Keratinocyte (primary cell): ENCODE data around the gene ROR2.

Experiments used
- EZH2 ChIP-seq: IDR thresholded peaks from one replicate; pipeline ENCODE4 v1.6.1; 2012; ENCODE audit warnings: inconsistent platforms, mild to moderate bottlenecking, low read length, moderate library complexity
- TF ChIP-seq, protein P1 (sequence below), 3 experiments: IDR thresholded peaks in 1 of 3; conservative IDR thresholded peaks in 1 of 3; optimal IDR thresholded peaks in 1 of 3; 2 replicates in 2 of 3; 3 replicates in 1 of 3; pipeline versions ENCODE3 to v1.5.1; 2011; ENCODE audit warnings: low read length in 3 of 3, mild to moderate bottlenecking in 3 of 3, moderate library complexity in 2 of 3, control low read depth in 1 of 3, inconsistent platforms in 1 of 3; ENCODE audit not compliant: insufficient read depth in 2 of 3; ENCODE audit errors: extremely low read depth in 1 of 3

DNA sequence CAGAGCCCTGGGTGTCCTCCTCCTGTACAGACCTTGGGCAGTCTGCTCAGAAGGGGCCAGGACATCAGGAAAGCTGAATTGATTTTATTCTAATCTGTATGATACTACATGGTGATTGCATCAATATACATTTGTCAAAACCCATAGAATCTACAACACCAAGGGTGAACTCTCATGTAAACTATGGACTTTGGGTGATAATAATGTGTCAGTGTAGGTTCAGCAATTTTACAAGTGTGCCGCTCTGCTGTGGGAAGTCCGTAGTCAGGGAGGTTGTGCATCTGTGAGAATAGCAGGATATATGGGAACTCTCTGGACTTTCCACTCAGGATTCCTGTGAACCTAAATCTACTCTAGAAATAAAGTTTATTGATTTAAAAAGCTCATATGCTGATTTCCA, 371.1 kb downstream of the ROR2 start:
- no peak for TF ChIP-seq EZH2
- TF ChIP-seq, protein P1, sequence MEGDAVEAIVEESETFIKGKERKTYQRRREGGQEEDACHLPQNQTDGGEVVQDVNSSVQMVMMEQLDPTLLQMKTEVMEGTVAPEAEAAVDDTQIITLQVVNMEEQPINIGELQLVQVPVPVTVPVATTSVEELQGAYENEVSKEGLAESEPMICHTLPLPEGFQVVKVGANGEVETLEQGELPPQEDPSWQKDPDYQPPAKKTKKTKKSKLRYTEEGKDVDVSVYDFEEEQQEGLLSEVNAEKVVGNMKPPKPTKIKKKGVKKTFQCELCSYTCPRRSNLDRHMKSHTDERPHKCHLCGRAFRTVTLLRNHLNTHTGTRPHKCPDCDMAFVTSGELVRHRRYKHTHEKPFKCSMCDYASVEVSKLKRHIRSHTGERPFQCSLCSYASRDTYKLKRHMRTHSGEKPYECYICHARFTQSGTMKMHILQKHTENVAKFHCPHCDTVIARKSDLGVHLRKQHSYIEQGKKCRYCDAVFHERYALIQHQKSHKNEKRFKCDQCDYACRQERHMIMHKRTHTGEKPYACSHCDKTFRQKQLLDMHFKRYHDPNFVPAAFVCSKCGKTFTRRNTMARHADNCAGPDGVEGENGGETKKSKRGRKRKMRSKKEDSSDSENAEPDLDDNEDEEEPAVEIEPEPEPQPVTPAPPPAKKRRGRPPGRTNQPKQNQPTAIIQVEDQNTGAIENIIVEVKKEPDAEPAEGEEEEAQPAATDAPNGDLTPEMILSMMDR (optimal IDR thresholded peaks at IDR 0.05 in 1 of 3, IDR thresholded peaks at IDR 0.05 in 1 of 3, conservative IDR thresholded peaks at IDR 0.05 in 1 of 3; ENCODE audit: extremely low read depth in 1 of 3, insufficient read depth in 2 of 3, low read length in 3 of 3) = no peak
